H1 (cell line): ENCODE results near the gene DISC1. TPM values are rescaled to one million over a fixed set of nuclear protein-coding genes. Genes with fewer than 3 reads are reported as not detected.

Experiments
- CTCF ChIA-PET: fragments of 300-600 bp; sonication (Branson Sonifier 250); formaldehyde crosslinking; loops from one replicate; lab custom pipeline; 2021; ENCODE audit not compliant: partially characterized antibody; lab: Charles Lee
- POLR2A ChIA-PET: fragments of 300-600 bp; sonication (Branson Sonifier 250); formaldehyde crosslinking; loops from one replicate; lab custom pipeline; 2021; ENCODE audit warnings: inconsistent platforms; ENCODE audit not compliant: partially characterized antibody; lab: Charles Lee
- DNase-seq, 2 experiments: peaks; one replicate each; pipeline versions ENCODE4 v3.0.0 to v3.0.0-alpha.2; 2010 to 2022; ENCODE audit warnings: low spot score in 2 of 2, low read depth in 1 of 2, mixed read lengths in 1 of 2
- FAIRE-seq: peaks from 2 replicates; lab custom pipeline; 2011; peaks lifted over from hg19 to GRCh38; lab: Jason Lieb, UNC
- H2AFZ ChIP-seq: 2 replicates; pipeline ENCODE4 v1.8.1; 2012; ENCODE audit warnings: low read length, inconsistent platforms
- H2AK5ac ChIP-seq: 2 replicates; pipeline ENCODE4 v1.6.1; 2013; ENCODE audit warnings: low read depth, low read length
- H2BK120ac ChIP-seq: replicated peaks from 2 replicates; pipeline ENCODE3; 2013; ENCODE audit warnings: low read depth, low read length, inconsistent platforms
- H2BK12ac ChIP-seq: 2 replicates; pipeline ENCODE4 v1.6.1; 2013; ENCODE audit warnings: low read depth, low read length
- H2BK15ac ChIP-seq: 2 replicates; pipeline ENCODE4 v1.6.1; 2013; ENCODE audit warnings: low read length
- H2BK20ac ChIP-seq: 2 replicates; pipeline ENCODE4 v1.6.1; 2013; ENCODE audit warnings: low read length
- H2BK5ac ChIP-seq: 2 replicates; pipeline ENCODE4 v1.6.1; 2013; ENCODE audit warnings: low read depth, low read length
- H3K14ac ChIP-seq: 2 replicates; pipeline ENCODE4 v1.6.1; 2013; ENCODE audit warnings: inconsistent platforms; ENCODE audit not compliant: insufficient read length
- H3K18ac ChIP-seq: 2 replicates; pipeline ENCODE4 v1.6.1; 2013; ENCODE audit warnings: low read length; ENCODE audit errors: extremely low read depth
- H3K23ac ChIP-seq: 2 replicates; pipeline ENCODE4 v1.6.1; 2013; ENCODE audit warnings: inconsistent platforms; ENCODE audit not compliant: insufficient read length
- H3K23me2 ChIP-seq: 2 replicates; pipeline ENCODE4 v1.6.1; 2013; ENCODE audit warnings: low read depth, low read length
- H3K27ac ChIP-seq: 2 replicates; pipeline ENCODE4 v1.6.1; 2011; ENCODE audit warnings: low read depth, low read length, inconsistent platforms
- H3K27me3 ChIP-seq, 4 experiments: replicated peaks in 1 of 4; 1 replicate in 1 of 4; 2 replicates in 3 of 4; pipeline versions ENCODE4 v1.6.1 to v1.8.1; 2011 to 2013; ENCODE audit warnings: low read length in 3 of 4, mild to moderate bottlenecking in 3 of 4, inconsistent platforms in 2 of 4, mixed read lengths in 2 of 4, moderate library complexity in 1 of 4; ENCODE audit not compliant: control insufficient read depth in 3 of 4, insufficient read depth in 3 of 4; ENCODE audit errors: extremely low read depth in 1 of 4
- H3K36me3 ChIP-seq, 4 experiments: 2 replicates each; pipeline versions ENCODE4 v1.6.1 to v1.8.1; 2011 to 2013; ENCODE audit warnings: mild to moderate bottlenecking in 4 of 4, low read length in 3 of 4, moderate library complexity in 2 of 4, control low read depth in 1 of 4, inconsistent platforms in 1 of 4; ENCODE audit not compliant: insufficient read depth in 4 of 4, control insufficient read depth in 2 of 4
- H3K4ac ChIP-seq: replicated peaks from 2 replicates; pipeline ENCODE3; 2013; ENCODE audit warnings: low read length, low read depth, mixed read lengths, inconsistent platforms; ENCODE audit not compliant: insufficient read length
- H3K4me1 ChIP-seq, 4 experiments: replicated peaks in 1 of 4; 1 replicate in 1 of 4; 2 replicates in 3 of 4; pipeline versions ENCODE4 v1.6.1 to v1.8.1; 2011 to 2013; ENCODE audit warnings: low read length in 3 of 4, inconsistent platforms in 2 of 4, mixed read lengths in 1 of 4; ENCODE audit not compliant: insufficient read depth in 4 of 4, control insufficient read depth in 3 of 4
- H3K4me2 ChIP-seq, 2 experiments: 2 replicates each; pipeline versions ENCODE4 v1.6.1 to v1.8.1; 2011 to 2013; ENCODE audit warnings: low read depth in 2 of 2, low read length in 2 of 2, control low read depth in 1 of 2, inconsistent platforms in 1 of 2, mild to moderate bottlenecking in 1 of 2; ENCODE audit not compliant: insufficient read depth in 1 of 2
- H3K4me3 ChIP-seq, 4 experiments: fragments of 200-600, 300-600 bp in 1 of 4; sonication (generic), shearing (Covaris generic), sonication (Bioruptor Twin) in 1 of 4; 2 replicates each; pipeline versions ENCODE4 v1.5.1 to v1.8.1; 2011 to 2016; ENCODE audit warnings: low read length in 4 of 4, low read depth in 3 of 4, control low read depth in 2 of 4, inconsistent platforms in 2 of 4, mild to moderate bottlenecking in 2 of 4, mixed read lengths in 1 of 4, moderate library complexity in 1 of 4; ENCODE audit not compliant: insufficient read depth in 2 of 4; ENCODE audit errors: extremely low read depth in 1 of 4
- H3K56ac ChIP-seq: replicated peaks from 2 replicates; pipeline ENCODE3; 2013; ENCODE audit warnings: low read depth, mild to moderate bottlenecking, mixed read lengths, low read length, inconsistent platforms; ENCODE audit not compliant: insufficient read length
- H3K79me1 ChIP-seq: 2 replicates; pipeline ENCODE4 v1.6.1; 2013; ENCODE audit warnings: low read depth, low read length, control low read depth
- H3K79me2 ChIP-seq, 2 experiments: 2 replicates each; pipeline versions ENCODE4 v1.6.1 to v1.8.1; 2012 to 2013; ENCODE audit warnings: low read length in 2 of 2, mild to moderate bottlenecking in 2 of 2, inconsistent platforms in 1 of 2; ENCODE audit not compliant: insufficient read depth in 2 of 2, control insufficient read depth in 1 of 2
- H3K9ac ChIP-seq, 4 experiments: replicated peaks in 1 of 4; 1 replicate in 1 of 4; 2 replicates in 3 of 4; pipeline versions ENCODE4 v1.6.1 to v1.8.1; 2011 to 2013; ENCODE audit warnings: low read depth in 3 of 4, low read length in 3 of 4, control low read depth in 2 of 4, mild to moderate bottlenecking in 2 of 4, moderate library complexity in 2 of 4, inconsistent platforms in 1 of 4; ENCODE audit errors: extremely low read depth in 1 of 4
- H3K9me3 ChIP-seq, 2 experiments: 2 replicates each; pipeline versions ENCODE4 v1.6.1 to v1.8.1; 2012 to 2013; ENCODE audit warnings: mild to moderate bottlenecking in 2 of 2, moderate library complexity in 2 of 2, control low read depth in 1 of 2, inconsistent platforms in 1 of 2, low read depth in 1 of 2, low read length in 1 of 2, mixed read lengths in 1 of 2; ENCODE audit not compliant: insufficient read depth in 2 of 2
- H4K20me1 ChIP-seq, 2 experiments: replicated peaks in 1 of 2; 2 replicates each; pipeline versions ENCODE3 to v1.8.1; 2011 to 2013; ENCODE audit warnings: inconsistent platforms in 2 of 2, low read length in 2 of 2, mild to moderate bottlenecking in 1 of 2; ENCODE audit not compliant: insufficient read depth in 2 of 2, control insufficient read depth in 1 of 2
- H4K5ac ChIP-seq: 2 replicates; pipeline ENCODE4 v1.6.1; 2013; ENCODE audit warnings: low read length, low read depth, mixed read lengths, inconsistent platforms; ENCODE audit not compliant: insufficient read length
- H4K8ac ChIP-seq: 2 replicates; pipeline ENCODE4 v1.8.0; 2013; ENCODE audit warnings: mild to moderate bottlenecking, moderate library complexity, low read length, inconsistent platforms; ENCODE audit not compliant: insufficient read depth; ENCODE audit errors: extremely low read depth
- H4K91ac ChIP-seq: replicated peaks from 2 replicates; pipeline ENCODE3; 2013; ENCODE audit warnings: low read length, mixed read lengths, inconsistent platforms; ENCODE audit not compliant: insufficient read length
- BCL11A ChIP-seq, 2 experiments: IDR thresholded peaks; one replicate each; pipeline ENCODE4 v1.6.1; 2011; ENCODE audit warnings: low read depth in 2 of 2, low read length in 2 of 2, mild to moderate bottlenecking in 2 of 2
- CHD2 ChIP-seq: IDR thresholded peaks from 2 replicates; pipeline ENCODE4 v1.6.1; 2012; ENCODE audit warnings: low read length, improper control_type of control experiment
- CTBP2 ChIP-seq: IDR thresholded peaks from 2 replicates; pipeline ENCODE4 v1.7.0; 2011; ENCODE audit warnings: borderline replicate concordance, mild to moderate bottlenecking, moderate library complexity, mixed read lengths, low read length; ENCODE audit not compliant: insufficient read depth, insufficient read length
- EGR1 ChIP-seq: IDR thresholded peaks from 2 replicates; pipeline ENCODE4 v1.6.1; 2011; ENCODE audit warnings: low read depth, low read length, borderline replicate concordance
- KDM1A ChIP-seq: fragments of 200-600, 300-600 bp; sonication (generic); IDR thresholded peaks from 2 replicates; pipeline ENCODE4 v1.7.1; 2016; ENCODE audit warnings: mild to moderate bottlenecking, low read length, borderline replicate concordance
- KDM4A ChIP-seq: IDR thresholded peaks from one replicate; pipeline ENCODE4 v1.7.1; 2012; ENCODE audit warnings: low read depth, mild to moderate bottlenecking, moderate library complexity, low read length, inconsistent platforms; ENCODE audit not compliant: severe bottlenecking
- NRF1 ChIP-seq: IDR thresholded peaks from 2 replicates; pipeline ENCODE4 v1.6.1; 2011; ENCODE audit warnings: mild to moderate bottlenecking, low read depth, low read length, improper control_type of control experiment
- POU5F1 ChIP-seq: IDR thresholded peaks from 2 replicates; pipeline ENCODE4 v1.6.1; 2011; ENCODE audit warnings: low read depth, mild to moderate bottlenecking, low read length, moderate library complexity
- RAD21 ChIP-seq, 2 experiments: IDR thresholded peaks in 1 of 2; conservative IDR thresholded peaks in 1 of 2; 2 replicates each; pipeline ENCODE4 v1.6.1; 2011; ENCODE audit warnings: low read depth in 2 of 2, low read length in 2 of 2, improper control_type of control experiment in 1 of 2, inconsistent platforms in 1 of 2, mild to moderate bottlenecking in 1 of 2, moderate library complexity in 1 of 2
- SIRT6 ChIP-seq: IDR thresholded peaks from one replicate; pipeline ENCODE4 v1.7.1; 2012; ENCODE audit warnings: low read length, inconsistent platforms
- USF2 ChIP-seq: IDR thresholded peaks from 2 replicates; pipeline ENCODE4 v1.6.1; 2011; ENCODE audit warnings: low read length, improper control_type of control experiment
- YY1 ChIP-seq: IDR thresholded peaks from 2 replicates; pipeline ENCODE4 v1.6.1; 2011; ENCODE audit warnings: low read depth, mild to moderate bottlenecking, low read length
- ZNF274 ChIP-seq: IDR thresholded peaks from 2 replicates; pipeline ENCODE4 v1.7.0; 2012; ENCODE audit warnings: low read length, borderline replicate concordance; ENCODE audit errors: extremely low read depth
- WGBS, 2 experiments: shearing (Covaris generic) in 1 of 2; methylation state at CpG; one replicate each; pipeline versions ENCODE4 v1.1.6 to v1.1.7; 2013 to 2015; ENCODE audit warnings: low lambda C conversion rate in 2 of 2, mixed read lengths in 2 of 2, inconsistent platforms in 1 of 2, low coverage in 1 of 2, missing lambda C conversion rate in 1 of 2; ENCODE audit not compliant: insufficient replicate concordance in 2 of 2, insufficient coverage in 1 of 2, insufficient read length in 1 of 2; ENCODE audit errors: extremely low coverage in 1 of 2, missing lambda C conversion rate in 1 of 2; 5-methylcytosine and 5-hydroxymethylcytosine counted together
- polyA plus RNA-seq, 7 experiments: library from polyadenylated mRNA; depleted of rRNA in 3 of 7; stranded (reverse) in 5 of 7; unstranded in 2 of 7; fragments of >200 nt in 5 of 7; fragments of 200-250 nt in 2 of 7; gene quantifications; 1 replicate in 5 of 7; 2 replicates in 1 of 7; 4 replicates in 1 of 7; pipeline versions ENCODE4 v1.2.1 to v1.2.3, GENCODE V29; 2011 to 2013; ENCODE audit warnings: missing spikeins in 2 of 7, mixed read lengths in 2 of 7
- total RNA-seq: library from RNA; stranded (reverse); fragmentation: NEBNext Ultra II Directional; extraction: Animal tissue kit (Norgen Biotek cat#: 25700); gene quantifications from 2 replicates; pipeline ENCODE4 v1.2.1, GENCODE V29; 2021

The DISC1 gene
- total and polyA plus RNA-seq, 2 of the 8 experiments (the other 6 are each of a cell fraction or from before 2014, with no cell fraction given) = 1.1 to 3.5 TPM

GRCh38 chr1:231896806-231897205, 270.2 kb downstream of the DISC1 start:
- Histone ChIP-seq H3K4ac (no peak overlapping the region), H3K56ac (no peak overlapping the region), H3K36me3 (no peaks in the 10 kb centered on the region), H2AK5ac (no peak overlapping the region), H3K18ac (no peak overlapping the region), H4K91ac (no peak overlapping the region), H3K9ac (no peak overlapping the region), H3K14ac (no peak overlapping the region), H2BK120ac (no peak overlapping the region), H3K4me3 (no peak overlapping the region), H3K79me1 (no peaks in the 10 kb centered on the region), H2AFZ (no peak overlapping the region), H4K20me1 (no peaks in the 10 kb centered on the region), H4K5ac (no peak overlapping the region), H3K23ac (no peak overlapping the region), H2BK12ac (no peak overlapping the region), H3K27ac (no peak overlapping the region), H3K4me1 (peaks cover 0 to 14% (median 5%) of the 10 kb centered on the region in 4 experiments; a peak in 4 of 7 replicates), H2BK20ac (no peak overlapping the region), H3K79me2 (no peaks in the 10 kb centered on the region), H3K27me3 (no peaks in the 10 kb centered on the region), H2BK15ac (no peak overlapping the region), H2BK5ac (no peak overlapping the region), H3K9me3 (no peaks in the 10 kb centered on the region), H3K23me2 (no peaks in the 10 kb centered on the region), H4K8ac (no peak overlapping the region), H3K4me2 (no peak overlapping the region)
- no peak for DNase-seq
- WGBS, 2 experiments = 91% methylated on average over 4 of the region's 4 CpGs; no CpG with 5 or more reads in 1 of the 2 experiments
- CTCF ChIA-PET = interaction anchor here (0.6 to 1.4 kb wide), 2 partner anchors 13 to 314 kb away, joined by 3 to 7 read pairs; no protein-coding TSS in a partner anchor
- no peak for FAIRE-seq
- POLR2A ChIA-PET = no interaction called here
- TF ChIP-seq BCL11A (IDR thresholded peaks at IDR 0.05; ENCODE audit: low read depth in 2 of 2, low read length in 2 of 2) (no peak), USF2 (no peak), EGR1 (no peak), NRF1 (no peak), CTBP2 (no peak), POU5F1 (no peak), YY1 (no peak), KDM1A (no peak), RAD21 (IDR thresholded peaks at IDR 0.05 in 1 of 2, conservative IDR thresholded peaks at IDR 0.05 in 1 of 2; ENCODE audit: low read depth in 2 of 2, low read length in 2 of 2) (no peak), KDM4A (no peak), ZNF274 (no peak), CHD2 (no peak), SIRT6 (no peak)
